Erythroblast (primary cell): ENCODE data around the gene UNCX.

ENCODE experiments used
- GATA1 ChIP-seq: IDR thresholded peaks from 2 replicates; pipeline ENCODE4 v1.6.1; 2011; ENCODE audit warnings: low read depth, mild to moderate bottlenecking, control low read depth, low read length, moderate library complexity
- POLR2A ChIP-seq: IDR thresholded peaks from 2 replicates; pipeline ENCODE4 v1.6.1; 2011; ENCODE audit warnings: mild to moderate bottlenecking, low read length

GRCh38 chr7:1189986-1190772, 42.5 kb upstream of the UNCX start:
- TF ChIP-seq POLR2A = no peak
- TF ChIP-seq GATA1 = no peak
